Hypothalamus (tissue), 51 donors: ENCODE results near the gene IGLL5.
"Not testable (repeated sequence)": the region's sequence is repeated elsewhere in the genome, so short reads cannot be mapped to it uniquely, and the experiment has no call there.

ENCODE experiments used
- DNase-seq, 51 donors: peaks; one replicate each; lab custom pipeline; 2025; lab: John Stamatoyannopoulos, UW

Gene IGLL5

DNA sequence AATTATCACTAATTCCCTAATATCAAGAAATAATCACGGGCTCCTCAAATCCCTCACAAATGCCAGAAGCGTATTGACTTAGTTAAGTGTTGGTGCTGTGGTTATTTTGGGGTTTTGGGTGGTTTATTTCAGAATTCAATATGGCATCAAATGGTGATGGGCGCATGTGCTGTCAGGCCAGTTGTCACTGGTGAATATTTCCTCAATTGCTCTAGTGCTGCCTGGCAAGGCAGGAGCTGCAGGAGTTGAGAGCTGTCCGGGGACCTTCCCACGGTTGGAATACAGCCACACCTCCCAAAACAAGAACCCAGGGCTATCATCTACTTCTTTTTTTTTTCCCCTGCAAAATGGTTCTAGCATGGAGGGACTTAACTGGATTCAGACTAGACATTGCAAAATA, 10.3 kb downstream of the IGLL5 start:
- no peak for DNase-seq

DNA sequence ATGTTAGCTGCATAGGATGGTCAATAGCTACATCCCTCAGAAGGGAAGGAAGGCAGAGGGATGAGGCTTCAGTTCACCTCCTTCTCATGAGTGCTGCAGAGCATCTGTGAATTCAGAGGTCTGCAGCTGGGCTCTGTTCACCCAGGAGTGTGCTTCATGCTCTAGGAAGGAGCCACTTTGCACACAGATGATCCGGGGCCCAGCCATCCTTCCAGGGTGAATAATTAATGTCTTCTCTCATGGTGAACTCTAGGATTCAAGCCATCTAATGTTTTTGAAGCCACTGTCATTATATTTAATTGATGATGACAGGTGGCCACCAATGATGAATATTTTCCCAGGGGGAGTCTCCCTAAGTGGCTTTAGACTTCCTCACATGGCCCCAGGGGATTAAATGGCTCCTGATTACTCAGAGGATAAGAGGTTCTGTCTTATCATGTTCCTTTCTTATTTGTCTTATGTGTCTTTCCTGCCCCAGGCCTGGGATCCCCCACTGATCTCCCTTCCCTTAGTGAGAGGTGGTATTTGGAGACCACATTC, 10.9 kb downstream of the IGLL5 start:
- DNase-seq: not testable (repeated sequence)

DNA sequence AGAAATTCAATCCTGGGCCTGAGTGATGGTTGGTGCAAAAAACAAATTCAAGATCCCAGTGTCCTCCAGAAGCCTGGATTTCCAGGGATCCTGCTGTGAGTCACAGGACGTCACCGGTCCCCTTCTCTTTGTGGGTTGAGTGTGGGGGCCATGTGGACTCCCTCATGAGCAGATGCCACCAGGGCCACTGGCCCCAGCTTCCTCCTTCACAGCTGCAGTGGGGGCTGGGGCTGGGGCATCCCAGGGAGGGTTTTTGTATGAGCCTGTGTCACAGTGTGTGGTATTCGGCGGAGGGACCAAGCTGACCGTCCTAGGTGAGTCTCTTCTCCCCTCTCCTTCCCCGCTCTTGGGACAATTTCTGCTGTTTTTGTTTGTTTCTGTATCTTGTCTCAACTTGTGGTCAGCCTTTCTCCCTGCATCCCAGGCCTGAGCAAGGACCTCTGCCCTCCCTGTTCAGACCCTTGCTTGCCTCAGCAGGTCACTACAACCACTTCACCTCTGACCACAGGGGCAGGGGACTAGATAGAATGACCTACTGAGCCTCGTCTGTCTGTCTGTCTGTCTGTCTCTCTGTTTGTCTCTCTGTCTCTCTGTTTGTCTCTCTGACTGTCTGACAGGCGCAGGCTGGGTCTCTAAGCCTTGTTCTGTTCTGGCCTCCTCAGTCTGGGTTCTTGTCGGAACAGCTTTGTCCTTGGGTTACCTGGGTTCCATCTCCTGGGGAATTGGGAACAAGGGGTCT, 11.9 kb downstream of the IGLL5 start:
- not testable (repeated sequence) for DNase-seq

DNA sequence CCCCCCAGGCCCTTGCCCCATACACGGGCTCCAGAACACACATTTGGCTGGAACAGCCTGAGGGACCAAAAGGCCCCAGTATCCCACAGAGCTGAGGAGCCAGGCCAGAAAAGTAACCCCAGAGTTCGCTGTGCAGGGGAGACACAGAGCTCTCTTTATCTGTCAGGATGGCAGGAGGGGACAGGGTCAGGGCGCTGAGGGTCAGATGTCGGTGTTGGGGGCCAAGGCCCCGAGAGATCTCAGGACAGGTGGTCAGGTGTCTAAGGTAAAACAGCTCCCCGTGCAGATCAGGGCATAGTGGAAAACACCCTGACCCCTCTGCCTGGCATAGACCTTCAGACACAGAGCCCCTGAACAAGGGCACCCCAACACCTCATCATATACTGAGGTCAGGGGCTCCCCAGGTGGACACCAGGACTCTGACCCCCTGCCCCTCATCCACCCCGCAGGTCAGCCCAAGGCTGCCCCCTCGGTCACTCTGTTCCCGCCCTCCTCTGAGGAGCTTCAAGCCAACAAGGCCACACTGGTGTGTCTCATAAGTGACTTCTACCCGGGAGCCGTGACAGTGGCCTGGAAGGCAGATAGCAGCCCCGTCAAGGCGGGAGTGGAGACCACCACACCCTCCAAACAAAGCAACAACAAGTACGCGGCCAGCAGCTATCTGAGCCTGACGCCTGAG, 13.1 kb downstream of the IGLL5 start:
- not testable (repeated sequence) for DNase-seq

DNA sequence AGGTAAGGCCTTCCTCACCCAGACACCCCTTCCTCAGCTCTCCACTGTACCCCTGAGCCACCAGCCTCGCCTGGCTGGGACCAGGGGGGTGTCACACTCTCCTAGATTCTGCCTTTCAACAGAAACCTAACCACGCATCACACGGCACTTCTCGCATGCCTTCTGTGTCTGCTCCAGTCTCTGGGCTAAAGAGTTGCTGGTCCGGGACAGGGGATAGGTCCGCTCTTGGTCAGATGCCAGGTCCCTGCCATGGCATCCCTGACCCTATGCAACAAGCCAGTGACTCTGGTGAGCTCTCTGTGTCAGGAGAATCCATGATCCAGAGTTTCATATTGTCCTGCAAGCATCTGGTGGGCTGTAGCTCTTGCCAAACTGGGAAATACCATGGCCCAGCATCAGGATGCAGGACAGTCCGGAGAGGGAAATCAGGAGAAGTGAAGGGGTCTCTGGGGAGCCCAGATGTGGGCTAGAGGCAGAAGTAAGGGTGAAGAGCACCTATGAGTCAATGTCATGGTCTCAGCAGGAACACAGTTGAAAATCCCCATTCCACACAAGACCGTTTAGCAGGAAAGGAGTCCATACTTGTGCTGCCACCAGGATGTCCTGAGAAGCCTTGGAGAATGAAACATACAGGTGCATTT, 14.1 kb downstream of the IGLL5 start:
- DNase-seq: no peak

DNA sequence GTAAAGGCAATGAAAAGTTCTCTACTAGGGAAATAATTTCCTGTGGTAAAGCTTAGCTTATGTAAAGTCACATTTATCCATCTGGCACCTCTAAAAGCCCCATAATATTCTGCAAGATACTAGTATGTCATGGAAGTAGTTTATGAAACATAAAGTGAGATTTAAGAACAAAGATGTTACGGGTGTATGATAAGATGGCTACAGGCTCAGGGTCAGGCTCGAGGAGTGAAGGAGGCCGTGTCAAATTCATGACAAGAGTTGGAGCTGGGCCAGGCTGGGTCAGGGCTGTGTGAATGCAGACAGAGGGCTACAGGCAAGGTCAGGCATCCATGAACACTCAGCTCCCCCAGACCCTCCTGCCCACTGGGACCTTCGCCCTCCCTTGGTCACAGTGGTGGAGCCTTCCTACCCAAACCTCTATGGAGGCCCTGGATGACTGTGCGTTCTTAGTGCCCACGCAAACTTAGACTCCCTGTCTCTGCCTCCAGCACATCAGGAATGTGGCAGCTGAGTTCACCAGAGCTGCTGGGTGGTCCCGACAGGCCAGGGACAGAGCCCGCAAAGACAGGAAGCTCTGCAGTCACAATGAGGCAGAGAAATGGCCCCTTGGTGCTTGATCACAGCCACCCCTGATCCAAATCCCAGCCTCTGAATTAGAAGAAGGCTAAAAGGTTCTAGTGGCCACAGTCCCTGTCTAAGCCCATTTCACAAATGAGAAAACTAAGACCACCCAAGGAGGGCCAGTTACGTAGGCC, 14.8 kb downstream of the IGLL5 start:
- DNase-seq: no peak

DNA sequence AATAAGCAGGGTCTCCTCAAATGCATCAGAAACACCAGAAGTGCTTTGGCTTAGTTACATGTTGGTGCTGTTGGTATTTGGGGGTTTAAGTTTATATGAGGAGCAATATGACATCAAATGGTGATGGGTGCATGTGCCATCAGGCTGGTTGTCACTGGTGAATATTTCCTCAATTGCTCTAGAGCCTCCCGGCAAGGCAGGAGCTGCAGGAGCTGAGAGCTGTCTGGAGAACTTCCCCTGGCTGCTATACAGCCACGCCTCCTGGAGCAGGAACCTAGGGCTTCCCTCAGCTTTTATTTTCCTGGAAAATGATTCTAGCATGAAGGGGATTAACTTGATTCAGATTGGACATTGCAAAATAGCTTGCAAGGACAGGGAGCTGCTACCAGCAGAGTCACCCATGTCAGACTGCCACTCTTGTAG, 15.8 kb downstream of the IGLL5 start:
- DNase-seq: no peak

DNA sequence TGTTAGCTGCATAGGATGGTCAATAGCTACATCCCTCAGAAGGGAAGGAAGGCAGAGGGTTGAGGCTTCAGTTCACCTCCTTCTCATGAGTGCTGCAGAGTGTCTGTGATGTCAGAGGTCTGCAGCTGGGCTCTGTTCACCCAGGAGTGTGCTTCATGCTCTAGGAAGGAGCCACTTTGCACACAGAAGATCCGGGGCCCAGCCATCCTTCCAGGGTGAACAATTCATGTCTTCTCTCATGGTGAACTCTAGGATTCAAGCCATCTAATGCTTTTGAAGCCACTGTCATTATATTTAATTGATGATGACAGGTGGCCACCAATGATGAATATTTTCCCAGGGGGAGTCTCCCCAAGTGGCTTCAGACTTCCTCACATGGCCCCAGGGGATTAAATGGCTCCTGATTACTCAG, 16.2 kb downstream of the IGLL5 start:
- DNase-seq: not testable (repeated sequence)

DNA sequence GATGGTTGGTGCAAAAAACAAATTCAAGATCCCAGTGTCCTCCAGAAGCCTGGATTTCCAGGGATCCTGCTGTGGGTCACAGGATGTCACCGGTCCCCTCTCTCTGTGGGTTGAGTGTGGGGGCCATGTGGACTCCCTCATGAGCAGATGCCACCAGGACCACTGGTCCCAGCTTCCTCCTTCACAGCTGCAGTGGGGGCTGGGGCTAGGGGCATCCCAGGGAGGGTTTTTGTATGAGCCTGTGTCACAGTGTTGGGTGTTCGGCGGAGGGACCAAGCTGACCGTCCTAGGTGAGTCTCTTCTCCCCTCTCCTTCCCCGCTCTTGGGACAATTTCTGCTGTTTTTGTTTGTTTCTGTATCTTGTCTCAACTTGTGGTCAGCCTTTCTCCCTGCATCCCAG, 17.1 kb downstream of the IGLL5 start:
- DNase-seq: not testable (repeated sequence)

DNA sequence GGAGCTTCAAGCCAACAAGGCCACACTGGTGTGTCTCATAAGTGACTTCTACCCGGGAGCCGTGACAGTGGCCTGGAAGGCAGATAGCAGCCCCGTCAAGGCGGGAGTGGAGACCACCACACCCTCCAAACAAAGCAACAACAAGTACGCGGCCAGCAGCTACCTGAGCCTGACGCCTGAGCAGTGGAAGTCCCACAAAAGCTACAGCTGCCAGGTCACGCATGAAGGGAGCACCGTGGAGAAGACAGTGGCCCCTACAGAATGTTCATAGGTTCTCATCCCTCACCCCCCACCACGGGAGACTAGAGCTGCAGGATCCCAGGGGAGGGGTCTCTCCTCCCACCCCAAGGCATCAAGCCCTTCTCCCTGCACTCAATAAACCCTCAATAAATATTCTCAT, 18.8 kb downstream of the IGLL5 start:
- not testable (repeated sequence) for DNase-seq

DNA sequence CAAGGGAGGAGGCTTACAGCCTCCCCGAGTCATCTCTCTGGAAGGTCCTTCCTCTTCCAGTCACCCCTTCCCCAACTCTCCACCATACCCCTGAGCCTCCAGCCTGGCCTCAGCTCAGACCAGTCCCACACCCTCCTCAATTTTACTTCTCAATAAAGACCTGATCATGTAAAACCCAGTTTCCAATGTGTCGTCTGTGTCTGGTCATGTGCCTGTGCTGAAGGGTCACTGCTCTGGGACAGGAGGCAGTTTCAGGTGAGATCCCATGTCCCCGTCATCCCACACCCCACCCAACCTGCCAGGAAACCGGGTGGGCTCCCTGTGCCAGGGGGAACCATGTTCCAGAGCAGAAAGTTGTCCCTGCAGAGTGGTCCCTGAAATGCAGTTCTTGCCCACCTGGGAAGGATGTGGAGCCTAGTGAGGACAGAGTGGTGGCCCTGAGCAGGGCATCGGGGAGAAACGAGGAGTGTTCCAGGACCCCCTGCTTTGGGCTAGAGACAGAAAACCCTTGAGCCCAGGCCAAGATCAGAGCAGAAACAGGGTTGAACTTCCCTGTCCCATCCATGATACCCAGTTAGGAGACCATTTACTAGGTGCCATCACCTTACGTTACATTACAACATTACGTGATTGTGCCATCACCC, 19.4 kb downstream of the IGLL5 start:
- DNase-seq: no peak

DNA sequence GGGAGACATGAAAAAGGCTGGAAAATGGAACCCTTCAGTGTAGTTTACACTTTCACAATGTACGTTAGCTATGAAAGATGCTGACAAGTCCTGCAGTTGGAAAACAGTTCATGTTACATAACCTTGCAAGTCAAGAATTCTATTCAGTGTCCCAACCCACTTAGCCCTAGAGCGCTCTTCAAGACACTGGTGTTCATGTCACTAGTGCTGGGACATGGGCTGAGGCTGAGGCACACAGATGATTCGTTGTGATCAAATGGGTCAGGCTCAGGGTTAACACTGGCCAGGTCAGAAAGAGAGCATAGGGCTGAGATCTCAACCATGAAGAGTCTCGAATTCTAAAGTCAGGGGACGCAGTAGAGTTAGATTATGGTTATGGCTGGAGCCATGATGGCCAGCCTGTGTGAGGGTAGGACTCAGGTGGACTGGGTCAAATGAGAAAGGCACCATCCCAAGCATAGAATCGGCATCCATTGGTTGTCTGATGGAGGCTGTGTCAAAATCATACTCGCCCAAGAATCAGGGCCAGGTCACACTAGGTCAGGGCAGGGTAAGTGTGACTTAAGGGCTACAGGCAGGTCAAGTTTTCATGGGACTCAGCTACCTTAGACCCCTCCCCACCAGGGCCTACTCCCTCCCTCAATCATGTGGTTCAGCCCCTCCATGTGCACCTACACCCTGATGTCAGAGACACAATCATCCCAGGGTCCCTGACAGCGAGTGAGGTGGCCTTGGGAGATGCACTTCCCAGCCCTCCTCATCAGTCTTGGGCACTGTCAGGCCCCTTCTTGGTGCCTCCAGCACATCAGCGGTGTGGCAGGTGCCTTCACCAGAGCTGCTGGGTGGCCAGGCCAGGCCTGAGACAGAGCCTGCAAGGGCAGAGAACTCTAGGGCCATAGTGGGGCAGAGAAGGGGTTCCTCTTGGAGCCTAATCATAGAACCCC, 20.2 kb downstream of the IGLL5 start:
- DNase-seq: no peak

DNA sequence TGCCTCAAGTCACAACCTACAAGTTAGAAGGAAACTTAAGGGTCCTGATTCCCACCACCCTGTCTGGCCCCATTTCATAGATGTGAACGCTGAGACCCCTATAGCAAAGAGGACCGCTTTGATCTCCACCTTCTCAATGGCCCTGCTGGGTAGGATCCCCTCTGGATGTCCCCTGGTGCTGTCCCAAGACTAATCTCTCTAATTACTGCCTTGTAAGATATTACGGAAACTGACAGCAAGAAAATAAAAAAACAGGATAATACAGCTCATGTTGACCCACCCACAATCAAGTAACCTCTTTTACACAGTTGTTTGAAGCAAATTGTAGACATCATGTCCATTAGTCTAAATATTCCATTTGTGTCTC, 20.9 kb downstream of the IGLL5 start:
- DNase-seq: no peak

DNA sequence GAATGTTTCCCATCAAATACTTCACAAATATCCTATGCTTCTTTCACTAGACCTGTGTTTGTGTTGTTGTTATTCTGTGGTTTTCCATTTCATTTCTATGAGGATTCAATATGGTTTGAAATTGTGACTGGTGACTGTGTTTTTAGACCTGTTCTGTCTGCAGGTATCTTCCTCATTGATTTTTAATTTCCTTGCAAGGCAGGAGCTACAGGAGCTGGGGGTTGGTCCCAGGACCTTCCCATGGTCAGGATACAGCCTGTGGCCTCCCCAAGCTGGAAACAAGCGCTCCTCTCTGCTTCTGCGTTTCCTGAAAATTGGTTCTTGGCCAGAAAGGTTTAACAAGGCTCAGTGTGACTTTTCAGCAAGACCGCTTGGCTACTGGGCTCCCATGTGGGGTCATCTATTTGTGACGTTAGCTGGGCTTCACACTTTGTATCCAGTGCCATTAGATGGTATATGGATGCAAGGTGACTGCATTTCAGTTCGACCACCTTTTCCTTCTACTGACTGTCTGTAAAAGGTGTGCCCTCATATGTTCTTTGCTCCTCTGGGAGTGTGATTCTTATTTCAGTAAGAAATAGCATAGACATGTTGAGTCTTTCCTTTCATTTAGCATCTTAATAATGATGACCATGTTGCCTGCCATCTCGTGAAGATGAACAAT, 21.5 kb downstream of the IGLL5 start:
- no peak for DNase-seq

DNA sequence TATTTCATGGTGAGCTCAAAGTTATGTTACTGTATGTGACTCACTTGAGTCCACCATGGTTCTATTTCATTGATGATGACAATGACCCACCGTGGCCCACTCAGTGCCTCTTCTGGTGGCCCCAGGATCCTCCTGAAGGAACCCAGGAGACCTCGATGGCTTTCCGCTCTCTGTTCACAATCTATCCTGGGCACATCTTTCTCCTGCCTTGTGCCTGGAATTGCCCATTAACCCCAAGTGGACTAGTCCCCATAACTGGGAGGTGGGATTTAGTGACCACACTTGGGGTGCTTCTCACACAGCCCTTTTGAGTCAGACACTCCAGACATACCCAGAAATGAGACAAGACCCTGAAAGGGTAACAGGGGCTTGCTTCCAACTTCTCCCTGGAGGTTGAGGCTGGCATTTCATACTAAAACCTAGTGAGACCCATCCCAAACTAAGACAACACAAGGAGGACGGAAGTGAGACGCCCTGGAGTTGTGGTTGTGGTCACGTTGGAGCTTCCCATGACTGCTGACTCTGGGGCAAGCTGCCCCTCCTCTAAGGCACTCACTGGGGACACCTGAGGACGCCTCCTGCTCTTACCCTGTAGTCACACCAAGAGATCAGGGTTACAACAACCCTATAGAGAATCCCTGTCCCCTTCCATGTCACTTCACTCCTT, 22.1 kb downstream of the IGLL5 start:
- DNase-seq: no peak

DNA sequence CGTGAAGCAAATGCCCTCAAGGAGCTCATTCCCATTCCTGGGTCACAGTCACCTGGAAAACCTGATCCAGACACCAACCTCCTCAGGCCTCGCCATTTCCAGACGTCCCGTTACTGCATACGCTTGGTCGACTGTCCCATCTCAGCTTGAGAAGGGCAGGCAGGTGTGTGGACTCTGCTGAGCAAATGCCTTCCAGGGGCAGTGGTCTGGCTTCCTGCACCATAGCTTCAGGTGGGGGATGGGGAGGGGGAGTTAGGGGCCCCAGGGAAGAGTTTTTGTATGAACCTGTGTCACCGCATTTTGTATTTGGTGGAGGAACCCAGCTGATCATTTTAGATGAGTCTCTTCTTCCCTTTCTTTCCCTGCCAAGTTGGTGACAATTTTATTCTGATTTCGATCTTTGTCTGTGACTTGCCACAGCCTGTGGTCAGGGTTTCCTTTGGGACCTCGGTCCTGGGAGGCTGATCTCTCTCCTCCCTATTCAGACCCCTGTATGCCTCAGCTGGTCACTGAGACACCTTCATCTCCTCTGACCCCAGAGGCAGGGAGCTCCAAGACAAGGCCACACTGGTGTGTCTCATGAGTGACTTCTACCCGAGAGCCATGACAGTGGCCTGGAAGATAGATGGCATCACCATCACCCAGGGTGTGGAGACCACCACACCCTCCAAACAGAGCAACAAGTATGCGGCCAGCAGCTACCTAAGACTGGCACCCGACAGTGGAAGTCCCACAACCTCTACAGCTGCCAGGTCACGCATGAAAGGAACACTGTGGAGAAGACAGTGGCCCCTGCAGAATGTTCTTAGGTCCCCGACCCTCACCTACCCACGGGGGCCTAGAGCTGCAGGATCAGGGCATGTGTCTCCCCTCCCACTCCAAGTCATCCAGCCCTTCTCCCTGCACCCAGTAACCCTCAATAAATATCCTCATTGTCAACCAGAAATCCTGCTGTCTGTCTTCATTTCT, 22.9 kb downstream of the IGLL5 start:
- DNase-seq: no peak
